ENCODE measurements around the gene DMPK. TPM values are rescaled to one million over a fixed set of nuclear protein-coding genes. Genes with fewer than 3 reads are reported as not detected.

The DMPK gene
- polyA plus RNA-seq, 1 donor from 2014 or later = 34.3 TPM

DNA sequence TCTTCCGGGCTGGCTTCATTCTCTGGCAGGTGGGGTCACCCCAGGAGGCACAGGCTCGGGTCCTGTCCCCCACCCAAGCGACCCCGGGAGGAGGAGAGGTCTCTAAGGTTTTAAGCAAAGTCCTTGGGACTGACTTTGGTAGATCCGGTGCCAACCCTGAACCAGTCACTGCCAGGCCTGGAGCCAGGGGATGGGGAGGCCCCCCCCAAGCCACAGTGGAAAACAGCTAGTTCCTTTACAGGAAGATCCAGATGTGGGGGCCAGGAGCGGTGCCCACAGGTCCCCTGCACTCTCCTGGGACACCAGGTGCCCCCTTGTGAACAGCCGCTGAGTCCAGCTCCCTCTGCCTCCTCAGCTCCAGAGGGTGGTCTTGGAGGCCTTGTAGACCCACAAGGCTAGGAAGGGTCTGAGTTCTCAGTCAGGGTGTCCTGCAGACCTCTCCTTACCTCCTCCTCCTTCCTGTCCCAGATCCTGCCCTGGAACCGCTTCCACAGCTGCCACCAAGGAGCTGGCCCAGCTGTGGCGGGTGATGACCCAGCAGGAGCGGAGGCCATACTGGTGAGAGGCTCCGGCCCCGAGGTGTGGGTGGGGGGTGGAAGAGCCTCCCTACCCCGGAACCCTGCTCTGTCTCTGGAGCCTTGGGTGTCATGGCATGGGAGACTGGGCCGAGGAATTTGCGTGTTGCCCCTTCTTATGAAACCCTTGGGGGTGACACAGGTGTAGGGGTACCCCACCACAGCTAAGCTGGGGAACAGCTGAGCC, 19.2 kb downstream of the DMPK start:
- Histone ChIP-seq H4K20me1 (ENCODE audit: insufficient read depth) (no peaks in the 10 kb centered on the region), H3K36me3 (ENCODE audit: insufficient read depth, low read length) (no peaks in the 10 kb centered on the region), H3K9me2 (ENCODE audit: insufficient read depth, low read length) (no peaks in the 10 kb centered on the region), H3K9me3 (ENCODE audit: low read length) (no peaks in the 10 kb centered on the region), H3K4me2 (ENCODE audit: low read length) (no peak overlapping the region), H3K27me3 (ENCODE audit: insufficient read depth, low read depth, low read length) (peaks cover 13% of the 10 kb centered on the region), H3K9ac (ENCODE audit: low read length) (no peak overlapping the region), H3F3A (ENCODE audit: insufficient read depth, low read length, poor library complexity, severe bottlenecking) (no peaks in the 10 kb centered on the region), H3K4me3 (ENCODE audit: low read length) (no peak overlapping the region), H3K27ac (ENCODE audit: low read length) (no peak overlapping the region), H3K79me2 (replicated peaks; ENCODE audit: insufficient read depth, low read length) (no peaks in the 10 kb centered on the region), H2AFZ (ENCODE audit: low read depth, low read length) (no peak overlapping the region)
- no peak for TF ChIP-seq POLR2AphosphoS5 (IDR thresholded peaks at IDR 0.05)
- TF ChIP-seq EP300 (conservative IDR thresholded peaks at IDR 0.05; ENCODE audit: poor library complexity, severe bottlenecking) = no peak
- TF ChIP-seq RAD21 (conservative IDR thresholded peaks at IDR 0.05) = no peak
- TF ChIP-seq, protein P1, sequence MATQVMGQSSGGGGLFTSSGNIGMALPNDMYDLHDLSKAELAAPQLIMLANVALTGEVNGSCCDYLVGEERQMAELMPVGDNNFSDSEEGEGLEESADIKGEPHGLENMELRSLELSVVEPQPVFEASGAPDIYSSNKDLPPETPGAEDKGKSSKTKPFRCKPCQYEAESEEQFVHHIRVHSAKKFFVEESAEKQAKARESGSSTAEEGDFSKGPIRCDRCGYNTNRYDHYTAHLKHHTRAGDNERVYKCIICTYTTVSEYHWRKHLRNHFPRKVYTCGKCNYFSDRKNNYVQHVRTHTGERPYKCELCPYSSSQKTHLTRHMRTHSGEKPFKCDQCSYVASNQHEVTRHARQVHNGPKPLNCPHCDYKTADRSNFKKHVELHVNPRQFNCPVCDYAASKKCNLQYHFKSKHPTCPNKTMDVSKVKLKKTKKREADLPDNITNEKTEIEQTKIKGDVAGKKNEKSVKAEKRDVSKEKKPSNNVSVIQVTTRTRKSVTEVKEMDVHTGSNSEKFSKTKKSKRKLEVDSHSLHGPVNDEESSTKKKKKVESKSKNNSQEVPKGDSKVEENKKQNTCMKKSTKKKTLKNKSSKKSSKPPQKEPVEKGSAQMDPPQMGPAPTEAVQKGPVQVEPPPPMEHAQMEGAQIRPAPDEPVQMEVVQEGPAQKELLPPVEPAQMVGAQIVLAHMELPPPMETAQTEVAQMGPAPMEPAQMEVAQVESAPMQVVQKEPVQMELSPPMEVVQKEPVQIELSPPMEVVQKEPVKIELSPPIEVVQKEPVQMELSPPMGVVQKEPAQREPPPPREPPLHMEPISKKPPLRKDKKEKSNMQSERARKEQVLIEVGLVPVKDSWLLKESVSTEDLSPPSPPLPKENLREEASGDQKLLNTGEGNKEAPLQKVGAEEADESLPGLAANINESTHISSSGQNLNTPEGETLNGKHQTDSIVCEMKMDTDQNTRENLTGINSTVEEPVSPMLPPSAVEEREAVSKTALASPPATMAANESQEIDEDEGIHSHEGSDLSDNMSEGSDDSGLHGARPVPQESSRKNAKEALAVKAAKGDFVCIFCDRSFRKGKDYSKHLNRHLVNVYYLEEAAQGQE (IDR thresholded peaks at IDR 0.05; ENCODE audit: borderline replicate concordance) = no peak
- TF ChIP-seq, protein P2, sequence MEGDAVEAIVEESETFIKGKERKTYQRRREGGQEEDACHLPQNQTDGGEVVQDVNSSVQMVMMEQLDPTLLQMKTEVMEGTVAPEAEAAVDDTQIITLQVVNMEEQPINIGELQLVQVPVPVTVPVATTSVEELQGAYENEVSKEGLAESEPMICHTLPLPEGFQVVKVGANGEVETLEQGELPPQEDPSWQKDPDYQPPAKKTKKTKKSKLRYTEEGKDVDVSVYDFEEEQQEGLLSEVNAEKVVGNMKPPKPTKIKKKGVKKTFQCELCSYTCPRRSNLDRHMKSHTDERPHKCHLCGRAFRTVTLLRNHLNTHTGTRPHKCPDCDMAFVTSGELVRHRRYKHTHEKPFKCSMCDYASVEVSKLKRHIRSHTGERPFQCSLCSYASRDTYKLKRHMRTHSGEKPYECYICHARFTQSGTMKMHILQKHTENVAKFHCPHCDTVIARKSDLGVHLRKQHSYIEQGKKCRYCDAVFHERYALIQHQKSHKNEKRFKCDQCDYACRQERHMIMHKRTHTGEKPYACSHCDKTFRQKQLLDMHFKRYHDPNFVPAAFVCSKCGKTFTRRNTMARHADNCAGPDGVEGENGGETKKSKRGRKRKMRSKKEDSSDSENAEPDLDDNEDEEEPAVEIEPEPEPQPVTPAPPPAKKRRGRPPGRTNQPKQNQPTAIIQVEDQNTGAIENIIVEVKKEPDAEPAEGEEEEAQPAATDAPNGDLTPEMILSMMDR (IDR thresholded peaks at IDR 0.05; ENCODE audit: poor library complexity, severe bottlenecking) = no peak
- no peak for TF ChIP-seq EZH2 (IDR thresholded peaks at IDR 0.05; ENCODE audit: borderline replicate concordance, insufficient read depth, low read length, poor library complexity, severe bottlenecking)
- no peak for TF ChIP-seq MXI1 (conservative IDR thresholded peaks at IDR 0.05; ENCODE audit: poor library complexity, severe bottlenecking)
- TF ChIP-seq TAF1 (IDR thresholded peaks at IDR 0.05; ENCODE audit: low read depth) = no peak
- no peak for TF ChIP-seq SMC3 (conservative IDR thresholded peaks at IDR 0.05; ENCODE audit: poor library complexity)

DNA sequence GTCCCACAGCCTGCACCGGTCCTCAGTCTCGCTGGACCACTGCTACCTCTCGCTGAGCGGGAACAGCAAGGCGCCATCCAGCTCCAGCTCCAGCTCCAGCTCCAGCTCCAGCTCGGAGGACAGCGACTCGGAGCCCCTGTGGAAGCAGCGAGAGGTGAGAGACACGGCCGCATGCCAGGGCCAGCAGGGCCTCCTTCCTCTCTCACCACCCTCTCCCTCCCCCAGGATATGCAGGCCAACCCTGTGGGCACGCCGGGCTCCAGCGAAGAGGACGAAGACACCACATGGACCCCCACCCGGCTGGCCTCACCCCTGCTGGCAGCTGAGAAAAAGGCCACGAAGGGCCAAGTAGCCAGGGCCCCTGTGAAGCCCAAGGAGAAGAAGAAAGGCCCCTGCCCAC, 20.6 kb downstream of the DMPK start:
- H3F3A ChIP-seq (ENCODE audit: insufficient read depth, low read length, poor library complexity, severe bottlenecking) = no peaks in the 10 kb centered on the region
- TF ChIP-seq, protein P1 (IDR thresholded peaks at IDR 0.05; ENCODE audit: borderline replicate concordance) = no peak
- TF ChIP-seq POLR2AphosphoS5 (IDR thresholded peaks at IDR 0.05) (no peak), RAD21 (conservative IDR thresholded peaks at IDR 0.05) (no peak), MXI1 (conservative IDR thresholded peaks at IDR 0.05; ENCODE audit: poor library complexity, severe bottlenecking) (no peak), EP300 (conservative IDR thresholded peaks at IDR 0.05; ENCODE audit: poor library complexity, severe bottlenecking) (no peak), SMC3 (conservative IDR thresholded peaks at IDR 0.05; ENCODE audit: poor library complexity) (no peak), EZH2 (IDR thresholded peaks at IDR 0.05; ENCODE audit: borderline replicate concordance, insufficient read depth, low read length, poor library complexity, severe bottlenecking) (no peak), TAF1 (IDR thresholded peaks at IDR 0.05; ENCODE audit: low read depth) (no peak)
- TF ChIP-seq, protein P2 (IDR thresholded peaks at IDR 0.05; ENCODE audit: poor library complexity, severe bottlenecking) = no peak
- no peaks in the 10 kb centered on the region for H3K9me3 ChIP-seq (ENCODE audit: low read length)
- no peak overlapping the region for H3K9ac ChIP-seq (ENCODE audit: low read length)
- H3K27ac ChIP-seq (ENCODE audit: low read length) = no peak overlapping the region
- no peak overlapping the region for H3K4me2 ChIP-seq (ENCODE audit: low read length)
- no peaks in the 10 kb centered on the region for H4K20me1 ChIP-seq (ENCODE audit: insufficient read depth)
- H2AFZ ChIP-seq (ENCODE audit: low read depth, low read length) = no peak overlapping the region
- H3K27me3 ChIP-seq (ENCODE audit: insufficient read depth, low read depth, low read length) = no peaks in the 10 kb centered on the region
- no peaks in the 10 kb centered on the region for H3K36me3 ChIP-seq (ENCODE audit: insufficient read depth, low read length)
- H3K4me3 ChIP-seq (ENCODE audit: low read length) = no peak overlapping the region
- H3K79me2 ChIP-seq (replicated peaks; ENCODE audit: insufficient read depth, low read length) = no peaks in the 10 kb centered on the region
- H3K9me2 ChIP-seq (ENCODE audit: insufficient read depth, low read length) = no peaks in the 10 kb centered on the region

All from neural cell (in vitro differentiated cells).